Natural killer cell treated with Interleukin-12 subunit alpha and Interleukin-12 subunit beta and Interleukin-15 and Interleukin-18, amount 100 ng/mL, for 72 hours (primary cell): Measurements from ENCODE around the gene ARFGEF3. TPM values are rescaled to one million over a fixed set of nuclear protein-coding genes. Genes with fewer than 3 reads are reported as not detected.

Source experiments
- ATAC-seq, 2 donors: fragments of 150-1000 bp; cut with Tn5 transposase in 1 of 2; sonication (Bioruptor Pico), chemical (Tn5 transposase) in 1 of 2; 2 replicates each; pipeline ENCODE4 v1.10.0; 2021
- DNase-seq: peaks from one replicate; pipeline ENCODE4 v3.0.0; 2022; ENCODE audit warnings: low spot score
- H3K27ac Mint-ChIP-seq, 2 donors: 1 replicate in 1 of 2; 2 replicates in 1 of 2; pipeline ENCODE4 v1.8.0; 2022; ENCODE audit warnings: mixed read lengths in 2 of 2, mild to moderate bottlenecking in 1 of 2, moderate library complexity in 1 of 2
- H3K27me3 Mint-ChIP-seq, 2 donors: 1 replicate in 1 of 2; 2 replicates in 1 of 2; pipeline ENCODE4 v1.8.0; 2022; ENCODE audit warnings: mixed read lengths in 2 of 2
- H3K36me3 Mint-ChIP-seq: one replicate; pipeline ENCODE4 v1.8.0; 2022; ENCODE audit warnings: mixed read lengths
- H3K4me1 Mint-ChIP-seq, 2 donors: 1 replicate in 1 of 2; 2 replicates in 1 of 2; pipeline ENCODE4 v1.8.0; 2022; ENCODE audit warnings: low read depth in 2 of 2, mixed read lengths in 2 of 2, mild to moderate bottlenecking in 1 of 2
- H3K4me3 Mint-ChIP-seq: one replicate; pipeline ENCODE4 v1.8.0; 2022; ENCODE audit warnings: mixed read lengths
- H3K9me3 Mint-ChIP-seq: 2 replicates; pipeline ENCODE4 v1.8.0; 2022; ENCODE audit warnings: mixed read lengths
- total RNA-seq, 2 donors: library from RNA; stranded (reverse); gene quantifications; one replicate each; pipeline ENCODE4 v1.2.3, GENCODE V29; 2022

Gene ARFGEF3
- total RNA-seq, 2 donors from 2014 or later, result 0.25 to 0.45 TPM

DNA sequence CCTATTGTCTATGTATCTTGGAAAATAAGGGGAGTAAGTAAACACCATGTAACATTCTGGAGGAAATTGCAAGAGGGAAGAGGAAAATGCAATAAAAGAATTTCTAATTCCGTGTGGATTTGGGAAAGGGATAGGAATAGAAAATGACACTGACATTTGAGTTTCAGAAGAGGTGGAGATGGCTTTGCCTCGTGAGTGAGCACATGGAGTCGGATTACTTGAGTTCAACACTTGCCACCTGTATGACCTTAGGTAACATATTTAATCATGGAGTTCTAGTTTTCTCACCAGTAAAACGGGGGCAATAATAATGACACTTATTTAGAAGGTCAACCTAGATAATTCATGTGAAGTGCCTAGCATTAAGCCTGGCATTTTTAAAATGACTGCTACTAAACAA is 67.3 kb downstream of the ARFGEF3 start:
- H3K27ac Mint-ChIP-seq, result no peak overlapping the region
- H3K27me3 Mint-ChIP-seq, result peaks cover 11 to 33% of the 10 kb centered on the region in 2 donors
- ATAC-seq (no peak), DNase-seq (no peak)
- no peaks in the 10 kb centered on the region for H3K9me3 Mint-ChIP-seq
- no peaks in the 10 kb centered on the region for H3K36me3 Mint-ChIP-seq
- H3K4me1 Mint-ChIP-seq, result no peaks in the 10 kb centered on the region
- no peak overlapping the region for H3K4me3 Mint-ChIP-seq

DNA sequence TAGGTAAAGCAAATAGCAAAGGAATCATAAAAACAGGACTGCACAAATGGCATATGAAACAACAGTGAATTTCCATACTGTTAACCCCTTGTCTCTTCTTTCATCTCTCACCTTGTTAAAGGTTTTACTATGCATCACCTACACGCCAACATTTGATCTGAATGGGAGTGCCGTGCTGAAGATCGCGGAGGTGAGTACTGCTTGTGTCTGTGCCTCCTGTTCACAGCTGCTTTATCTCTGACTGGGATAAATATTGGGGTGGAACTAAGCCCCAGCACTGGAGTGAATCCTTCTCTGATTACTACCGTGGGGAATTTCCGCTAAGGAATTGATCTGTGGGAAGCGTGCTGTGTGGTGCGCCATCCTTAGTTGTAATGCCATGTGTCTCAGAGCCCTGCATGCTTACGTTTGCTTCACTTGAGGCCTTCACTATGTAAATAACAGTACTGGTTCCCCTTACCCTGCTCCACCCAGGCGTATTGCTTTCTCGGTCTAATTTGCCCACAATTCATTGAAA is 68.0 kb downstream of the ARFGEF3 start:
- Mint-ChIP-seq H3K36me3 (no peaks in the 10 kb centered on the region), H3K27me3 (peaks cover 11 to 33% of the 10 kb centered on the region in 2 donors), H3K4me3 (no peak overlapping the region), H3K4me1 (no peaks in the 10 kb centered on the region), H3K27ac (no peak overlapping the region), H3K9me3 (no peaks in the 10 kb centered on the region)
- DNase-seq (no peak), ATAC-seq (no peak)

DNA sequence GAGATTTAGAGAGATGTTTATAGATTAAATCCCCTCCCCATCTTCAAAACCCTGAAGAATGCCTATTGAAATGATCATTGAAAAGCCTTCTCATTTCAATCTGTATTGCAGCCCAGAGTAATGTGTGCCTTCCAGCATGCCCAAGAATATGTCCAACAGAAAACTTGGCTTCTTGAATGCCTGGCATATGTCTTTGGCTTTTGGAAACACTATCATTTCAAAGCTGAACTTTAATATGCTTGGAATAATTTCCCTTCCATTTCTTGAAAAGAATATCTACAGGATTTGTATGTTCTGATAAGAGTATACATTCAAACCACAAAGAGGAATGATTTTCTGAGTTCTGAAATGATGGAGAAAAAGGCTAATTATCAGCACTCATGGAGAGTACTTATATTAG is 68.5 kb downstream of the ARFGEF3 start:
- ATAC-seq, result no peak
- Mint-ChIP-seq H3K27ac (no peak overlapping the region), H3K9me3 (no peaks in the 10 kb centered on the region), H3K4me3 (no peak overlapping the region), H3K36me3 (no peaks in the 10 kb centered on the region), H3K27me3 (peaks cover 11 to 33% of the 10 kb centered on the region in 2 donors), H3K4me1 (no peaks in the 10 kb centered on the region)
- DNase-seq, result no peak

DNA sequence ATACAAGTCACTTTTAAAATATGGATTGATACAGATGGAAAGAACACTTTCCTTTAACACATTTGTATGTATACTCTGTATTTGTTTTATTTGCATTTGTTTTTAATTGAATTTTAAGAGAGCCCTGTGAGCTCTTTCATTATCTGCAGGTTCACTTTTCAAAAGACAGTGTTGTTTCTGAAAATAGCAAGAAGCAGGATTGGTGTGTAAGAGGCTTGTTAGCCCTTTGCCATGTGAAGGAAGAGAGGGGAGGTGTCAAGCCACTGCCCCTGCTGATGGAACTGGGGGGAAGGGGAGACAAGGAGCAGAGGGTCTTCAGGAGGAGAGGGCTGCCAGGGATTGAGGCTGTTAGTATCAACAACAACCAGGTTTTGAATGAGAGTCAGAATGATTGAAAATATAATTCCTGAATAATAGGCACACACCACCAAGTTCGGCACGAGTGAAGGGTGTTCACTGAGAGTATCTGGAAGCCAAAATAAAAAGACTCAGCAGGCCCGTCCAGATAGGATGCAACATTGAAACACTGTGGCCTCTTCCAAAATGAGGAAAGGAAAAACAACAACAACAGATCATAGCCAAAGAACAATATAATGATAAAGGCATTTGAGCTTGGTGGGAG is 69.1 kb downstream of the ARFGEF3 start:
- Mint-ChIP-seq H3K9me3 (no peaks in the 10 kb centered on the region), H3K27ac (no peak overlapping the region), H3K4me3 (no peak overlapping the region), H3K36me3 (no peaks in the 10 kb centered on the region), H3K4me1 (no peaks in the 10 kb centered on the region), H3K27me3 (peaks cover 11 to 33% of the 10 kb centered on the region in 2 donors)
- DNase-seq (no peak), ATAC-seq (no peak)

DNA sequence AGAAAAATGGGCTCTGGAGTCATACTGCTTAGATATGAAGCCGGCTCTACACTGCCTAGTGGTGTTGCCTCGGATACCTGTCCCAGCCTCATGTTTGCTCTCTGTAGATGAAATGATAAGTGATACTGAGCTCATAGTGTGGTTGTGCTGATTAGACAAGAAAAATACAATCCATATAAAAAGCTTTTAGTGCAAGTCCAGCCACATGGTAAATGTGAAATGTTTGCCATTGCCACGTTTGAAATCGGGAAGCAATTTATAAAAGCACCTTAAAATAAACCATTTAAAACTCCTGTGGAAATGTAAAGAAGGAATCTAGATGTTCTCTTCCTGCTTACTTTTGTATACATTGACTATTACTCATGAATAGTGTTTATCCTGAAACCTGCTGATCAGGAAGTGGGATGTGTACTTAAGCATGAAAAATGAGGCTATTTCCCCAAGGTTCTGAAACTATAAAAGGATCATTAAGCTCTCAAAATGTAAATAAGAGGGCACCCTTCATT is 69.7 kb downstream of the ARFGEF3 start:
- H3K27me3 Mint-ChIP-seq, result peaks cover 7 to 33% of the 10 kb centered on the region in 2 donors
- H3K9me3 Mint-ChIP-seq, result no peaks in the 10 kb centered on the region
- H3K4me1 Mint-ChIP-seq, result no peaks in the 10 kb centered on the region
- no peak for DNase-seq
- H3K36me3 Mint-ChIP-seq, result no peaks in the 10 kb centered on the region
- no peak overlapping the region for H3K4me3 Mint-ChIP-seq
- H3K27ac Mint-ChIP-seq, result no peak overlapping the region
- ATAC-seq, result no peak

DNA sequence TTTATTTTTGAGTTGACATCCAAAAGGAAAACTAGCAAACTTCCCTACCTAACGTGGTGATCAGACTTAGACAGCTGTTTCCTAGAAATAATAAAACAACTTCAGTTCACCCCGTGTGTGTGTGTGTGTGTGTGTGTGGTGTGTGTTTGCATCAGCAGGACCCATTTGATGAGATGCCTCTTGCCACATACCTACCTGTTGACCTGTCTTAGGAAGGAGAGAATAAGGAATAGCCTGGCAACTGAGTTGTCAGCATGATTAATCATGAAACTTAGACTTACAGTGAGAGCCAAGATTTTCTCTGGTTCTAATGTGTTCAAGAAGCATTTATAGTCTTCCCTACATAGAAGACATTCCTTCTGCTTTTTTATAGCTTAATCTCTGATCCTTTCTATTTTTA is 72.6 kb downstream of the ARFGEF3 start:
- no peaks in the 10 kb centered on the region for H3K4me1 Mint-ChIP-seq
- ATAC-seq, result no peak
- no peaks in the 10 kb centered on the region for H3K36me3 Mint-ChIP-seq
- H3K9me3 Mint-ChIP-seq, result no peaks in the 10 kb centered on the region
- H3K27ac Mint-ChIP-seq, result no peak overlapping the region
- DNase-seq, result no peak
- no peak overlapping the region for H3K4me3 Mint-ChIP-seq
- H3K27me3 Mint-ChIP-seq, result peaks cover 7 to 23% of the 10 kb centered on the region in 2 donors

DNA sequence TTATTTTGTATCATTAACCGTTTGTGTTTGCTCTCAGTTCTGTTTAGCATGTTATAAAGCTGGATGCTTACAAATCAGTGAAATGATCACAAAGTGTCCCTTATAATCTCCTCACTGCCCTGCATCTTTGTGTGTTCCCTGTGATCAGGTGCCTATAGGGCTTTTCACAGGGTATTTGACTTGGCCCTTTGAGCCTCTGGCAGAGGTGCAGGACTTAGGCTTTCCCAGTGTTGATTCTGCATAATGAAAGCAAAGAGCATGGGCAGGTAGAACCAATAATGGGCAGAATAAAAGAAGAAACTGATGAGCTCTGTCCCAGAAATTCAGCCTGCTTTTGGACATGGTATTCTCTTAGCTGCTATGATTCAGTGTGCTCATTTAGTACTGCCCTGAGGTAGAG is 73.5 kb downstream of the ARFGEF3 start:
- Mint-ChIP-seq H3K27ac (no peak overlapping the region), H3K4me1 (no peaks in the 10 kb centered on the region), H3K9me3 (no peaks in the 10 kb centered on the region), H3K27me3 (peaks cover 7 to 17% of the 10 kb centered on the region in 2 donors), H3K4me3 (no peak overlapping the region), H3K36me3 (no peaks in the 10 kb centered on the region)
- ATAC-seq (no peak), DNase-seq (no peak)

DNA sequence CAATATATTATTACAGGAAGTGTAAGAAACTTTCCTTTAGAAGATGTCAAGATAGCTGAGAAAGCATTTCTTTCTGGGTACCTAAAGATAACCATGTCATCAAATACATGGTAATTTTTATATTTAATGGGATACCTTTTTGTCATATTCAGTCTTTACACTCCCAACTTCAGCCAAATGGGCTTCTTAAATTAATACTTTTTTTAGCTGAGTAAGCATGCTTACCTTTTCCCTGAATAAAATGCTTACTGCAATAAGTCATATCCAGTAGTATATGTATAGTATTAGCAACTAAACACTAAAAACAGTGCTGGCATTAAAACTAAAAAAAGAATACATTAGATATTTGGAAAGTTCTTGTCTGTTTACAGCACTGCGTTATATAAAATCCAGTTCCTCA is 74.0 kb downstream of the ARFGEF3 start:
- Mint-ChIP-seq H3K4me1 (no peaks in the 10 kb centered on the region), H3K27me3 (peaks cover 4 to 12% of the 10 kb centered on the region in 2 donors), H3K27ac (no peak overlapping the region), H3K4me3 (no peak overlapping the region), H3K36me3 (no peaks in the 10 kb centered on the region), H3K9me3 (no peaks in the 10 kb centered on the region)
- DNase-seq (no peak), ATAC-seq (no peak)

DNA sequence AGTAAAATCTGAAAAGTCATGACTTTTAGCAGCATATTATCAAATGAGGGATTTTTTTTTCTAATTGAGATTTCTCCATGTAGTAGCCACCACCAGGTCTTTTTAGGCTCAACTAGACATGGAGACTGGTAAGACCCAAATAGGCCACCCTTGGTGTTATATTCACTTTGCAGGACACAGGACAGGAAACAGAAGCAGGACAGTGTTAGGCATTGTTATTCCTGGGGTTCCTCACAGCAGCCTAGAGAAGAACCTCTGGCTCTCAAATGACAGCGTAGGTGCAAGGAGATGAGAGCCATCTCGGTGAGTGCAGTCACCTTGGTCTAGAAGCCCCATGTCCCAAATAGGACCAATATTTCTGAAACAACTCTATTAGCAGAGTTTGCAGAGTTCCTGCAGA is 75.7 kb downstream of the ARFGEF3 start:
- H3K4me3 Mint-ChIP-seq, result no peak overlapping the region
- peaks cover 5 to 14% of the 10 kb centered on the region in 2 donors for H3K27me3 Mint-ChIP-seq
- no peak for DNase-seq
- H3K27ac Mint-ChIP-seq, result no peak overlapping the region
- H3K9me3 Mint-ChIP-seq, result no peaks in the 10 kb centered on the region
- no peak for ATAC-seq
- no peaks in the 10 kb centered on the region for H3K4me1 Mint-ChIP-seq
- no peaks in the 10 kb centered on the region for H3K36me3 Mint-ChIP-seq

DNA sequence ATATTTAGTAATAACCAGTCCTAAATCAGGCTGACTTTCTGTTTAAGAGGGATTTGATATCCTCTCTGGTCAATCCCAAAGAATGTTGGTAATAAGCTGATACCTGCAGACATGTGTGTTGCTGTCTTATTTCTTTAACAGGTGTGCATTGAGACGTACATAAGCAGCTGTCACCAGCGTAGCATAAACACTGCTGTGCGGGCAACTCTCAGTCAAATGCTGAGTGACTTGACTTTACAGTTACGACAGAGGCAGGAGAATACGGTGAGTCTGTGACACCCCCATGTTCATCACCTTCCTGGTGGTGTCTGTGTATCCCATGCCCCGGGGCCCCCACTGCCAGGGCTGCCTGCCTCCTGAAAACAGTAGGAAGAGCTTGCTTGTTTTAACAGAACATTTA is 76.6 kb downstream of the ARFGEF3 start:
- DNase-seq (no peak), ATAC-seq (no peak)
- Mint-ChIP-seq H3K27ac (no peak overlapping the region), H3K27me3 (peaks cover 6 to 15% of the 10 kb centered on the region in 2 donors), H3K4me1 (no peaks in the 10 kb centered on the region), H3K9me3 (no peaks in the 10 kb centered on the region), H3K4me3 (no peak overlapping the region), H3K36me3 (no peaks in the 10 kb centered on the region)

DNA sequence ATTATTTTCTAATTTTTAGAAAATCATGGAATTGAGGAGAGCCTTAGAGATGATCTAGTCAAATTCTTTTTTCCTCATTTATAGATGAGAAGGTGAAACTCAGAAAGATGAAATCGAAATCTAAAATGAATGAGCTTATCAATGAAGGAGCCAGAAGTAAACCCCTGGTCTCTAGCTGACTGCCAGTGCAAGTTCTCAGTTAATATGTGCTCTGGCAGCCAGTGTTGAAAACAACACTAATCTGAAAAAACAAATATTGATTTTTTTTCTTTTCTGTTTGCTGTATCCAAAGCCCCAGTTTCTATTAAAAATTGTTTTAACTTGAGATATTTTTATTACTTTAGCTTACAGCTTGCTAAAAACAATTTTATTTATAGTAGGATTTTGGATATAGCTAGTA is 78.0 kb downstream of the ARFGEF3 start:
- Mint-ChIP-seq H3K27me3 (peaks cover 6 to 17% of the 10 kb centered on the region in 2 donors), H3K9me3 (no peaks in the 10 kb centered on the region), H3K4me3 (no peak overlapping the region), H3K27ac (no peak overlapping the region), H3K36me3 (no peaks in the 10 kb centered on the region), H3K4me1 (no peaks in the 10 kb centered on the region)
- DNase-seq (no peak), ATAC-seq (no peak)

DNA sequence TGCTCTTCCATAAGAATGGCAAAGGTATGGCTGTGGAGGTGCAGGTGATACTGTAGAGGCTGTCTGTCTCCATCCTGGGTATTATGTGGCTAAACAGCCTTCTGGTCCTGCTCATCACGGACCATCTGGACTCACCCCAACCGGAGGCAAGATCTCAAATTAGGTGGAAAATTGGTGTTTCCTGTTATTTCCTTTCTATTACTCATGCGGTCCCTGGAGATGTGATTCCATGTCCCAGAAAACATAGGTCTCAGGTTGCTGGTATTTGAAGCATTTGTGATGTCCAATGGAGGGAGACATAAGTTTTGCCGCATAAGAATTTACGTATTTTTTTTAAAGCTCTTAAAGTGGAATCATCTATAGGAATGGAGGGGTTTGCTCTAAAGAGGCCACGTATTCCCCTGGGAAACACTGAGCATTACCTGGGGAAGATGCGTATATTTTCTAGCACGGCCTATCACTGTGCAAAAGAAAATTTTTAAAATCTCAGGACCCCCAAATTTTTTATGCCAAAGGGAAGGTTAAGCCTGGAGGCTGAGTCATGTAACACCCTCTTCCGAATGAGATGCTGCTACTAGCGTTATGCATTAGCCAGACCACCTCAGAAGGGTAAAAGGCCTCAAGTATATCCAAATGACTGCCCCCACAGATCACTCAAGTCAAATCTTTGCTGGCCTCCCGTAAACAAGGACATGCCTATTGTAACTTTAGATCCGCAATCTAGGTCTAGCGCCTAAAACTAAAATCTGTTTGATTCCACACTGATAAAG is 78.9 kb downstream of the ARFGEF3 start:
- no peak for ATAC-seq
- no peaks in the 10 kb centered on the region for H3K4me1 Mint-ChIP-seq
- no peaks in the 10 kb centered on the region for H3K36me3 Mint-ChIP-seq

DNA sequence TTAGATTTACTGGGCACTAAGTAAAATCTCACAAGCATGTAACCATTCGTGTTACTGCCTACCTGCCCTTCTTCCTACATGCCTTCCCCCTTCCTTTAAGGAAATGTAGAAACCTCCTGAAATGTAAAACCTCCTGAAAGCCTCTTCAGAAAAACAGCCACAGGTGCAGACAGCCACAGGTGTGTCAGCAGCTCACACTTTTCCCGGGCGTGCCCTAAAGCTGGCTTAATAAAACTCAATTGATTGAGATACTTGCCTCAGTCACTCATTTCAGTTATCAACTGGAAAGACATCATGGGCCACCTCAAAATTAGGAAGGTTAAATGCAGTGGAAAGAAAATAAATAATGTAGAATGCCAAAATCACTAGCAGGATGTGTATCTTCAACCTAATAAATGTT is 79.6 kb downstream of the ARFGEF3 start:
- Mint-ChIP-seq H3K27me3 (peaks cover 6 to 17% of the 10 kb centered on the region in 2 donors), H3K27ac (no peak overlapping the region), H3K36me3 (no peaks in the 10 kb centered on the region), H3K4me3 (no peak overlapping the region), H3K4me1 (no peaks in the 10 kb centered on the region), H3K9me3 (no peaks in the 10 kb centered on the region)
- no peak for ATAC-seq
- DNase-seq, result no peak

More for the DNA sequence above, 78.9 kb downstream of the ARFGEF3 start:
- peaks cover 6 to 17% of the 10 kb centered on the region in 2 donors for H3K27me3 Mint-ChIP-seq
- no peak for DNase-seq
- no peak overlapping the region for H3K4me3 Mint-ChIP-seq
- H3K9me3 Mint-ChIP-seq, result no peaks in the 10 kb centered on the region
- H3K27ac Mint-ChIP-seq, result no peak overlapping the region

DNA sequence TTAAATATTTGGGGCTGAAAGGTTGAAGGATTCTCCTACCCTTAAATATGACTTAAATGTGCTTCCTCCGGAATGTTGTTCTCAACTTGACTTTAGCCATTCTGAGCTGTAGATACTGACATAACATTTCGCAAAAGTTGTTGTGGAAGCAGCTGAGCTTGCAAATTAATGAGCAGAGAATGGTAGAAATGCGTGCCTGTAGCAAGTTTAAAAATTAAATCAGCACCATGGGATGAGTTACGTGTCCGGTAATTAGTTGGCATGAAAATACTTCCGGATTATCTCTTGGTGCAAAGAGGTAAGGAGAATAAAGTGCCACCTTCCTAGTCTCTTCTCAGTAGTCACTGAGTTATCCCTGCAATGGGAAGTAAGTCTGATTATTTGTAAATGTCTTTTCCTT is 80.2 kb downstream of the ARFGEF3 start:
- Mint-ChIP-seq H3K4me3 (no peak overlapping the region), H3K27me3 (peaks cover 6 to 17% of the 10 kb centered on the region in 2 donors), H3K9me3 (no peaks in the 10 kb centered on the region), H3K27ac (no peak overlapping the region), H3K36me3 (no peaks in the 10 kb centered on the region), H3K4me1 (no peaks in the 10 kb centered on the region)
- DNase-seq (no peak), ATAC-seq (no peak)
